Fibroblast of pulmonary artery (primary cell): ENCODE measurements around the gene RIPK1.

Experiments used
- DNase-seq: peaks from one replicate; pipeline ENCODE4 v3.0.0-alpha.2; 2010; ENCODE audit warnings: low read depth
- H3K4me3 ChIP-seq: replicated peaks from 2 replicates; pipeline ENCODE4 v1.5.1; 2011; ENCODE audit warnings: low read depth, mild to moderate bottlenecking, control low read depth, low read length, moderate library complexity
- TF ChIP-seq, protein P1 (sequence below): IDR thresholded peaks from 2 replicates; pipeline ENCODE4 v1.5.1; 2011; ENCODE audit warnings: mild to moderate bottlenecking, control low read depth, low read length, inconsistent platforms; ENCODE audit errors: missing control alignments

Gene RIPK1

GRCh38 chr6:3079682-3080081, 11.4 kb downstream of the RIPK1 start:
- H3K4me3 ChIP-seq, result no peak overlapping the region
- no peak for DNase-seq
- TF ChIP-seq, protein P1, sequence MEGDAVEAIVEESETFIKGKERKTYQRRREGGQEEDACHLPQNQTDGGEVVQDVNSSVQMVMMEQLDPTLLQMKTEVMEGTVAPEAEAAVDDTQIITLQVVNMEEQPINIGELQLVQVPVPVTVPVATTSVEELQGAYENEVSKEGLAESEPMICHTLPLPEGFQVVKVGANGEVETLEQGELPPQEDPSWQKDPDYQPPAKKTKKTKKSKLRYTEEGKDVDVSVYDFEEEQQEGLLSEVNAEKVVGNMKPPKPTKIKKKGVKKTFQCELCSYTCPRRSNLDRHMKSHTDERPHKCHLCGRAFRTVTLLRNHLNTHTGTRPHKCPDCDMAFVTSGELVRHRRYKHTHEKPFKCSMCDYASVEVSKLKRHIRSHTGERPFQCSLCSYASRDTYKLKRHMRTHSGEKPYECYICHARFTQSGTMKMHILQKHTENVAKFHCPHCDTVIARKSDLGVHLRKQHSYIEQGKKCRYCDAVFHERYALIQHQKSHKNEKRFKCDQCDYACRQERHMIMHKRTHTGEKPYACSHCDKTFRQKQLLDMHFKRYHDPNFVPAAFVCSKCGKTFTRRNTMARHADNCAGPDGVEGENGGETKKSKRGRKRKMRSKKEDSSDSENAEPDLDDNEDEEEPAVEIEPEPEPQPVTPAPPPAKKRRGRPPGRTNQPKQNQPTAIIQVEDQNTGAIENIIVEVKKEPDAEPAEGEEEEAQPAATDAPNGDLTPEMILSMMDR, result no peak

- no peak overlapping the region for H3K4me3 ChIP-seq
- DNase-seq, result no peak
- TF ChIP-seq, protein P1, result no peak
Observed at GRCh38 chr6:3081960-3082359, 13.7 kb downstream of the RIPK1 start.

DNA sequence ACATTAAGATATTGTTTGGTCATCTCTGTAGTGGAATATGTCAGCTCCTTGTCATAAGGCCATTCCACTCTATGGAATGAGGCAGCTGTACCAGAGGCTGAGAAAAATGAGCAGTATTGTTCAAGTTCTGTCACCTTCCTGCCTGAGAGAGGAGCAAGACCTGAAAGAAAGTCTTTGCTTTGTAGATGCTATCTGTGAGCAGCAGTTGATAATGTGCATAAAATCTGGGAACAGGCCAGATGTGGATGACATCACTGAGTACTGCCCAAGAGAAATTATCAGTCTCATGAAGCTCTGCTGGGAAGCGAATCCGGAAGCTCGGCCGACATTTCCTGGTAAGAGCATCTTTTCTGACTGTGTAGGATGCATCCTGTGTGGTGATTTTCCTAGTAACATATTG, 16.8 kb downstream of the RIPK1 start:
- H3K4me3 ChIP-seq, result no peak overlapping the region
- TF ChIP-seq, protein P1, result no peak
- peak; percentile 64 for DNase-seq

DNA sequence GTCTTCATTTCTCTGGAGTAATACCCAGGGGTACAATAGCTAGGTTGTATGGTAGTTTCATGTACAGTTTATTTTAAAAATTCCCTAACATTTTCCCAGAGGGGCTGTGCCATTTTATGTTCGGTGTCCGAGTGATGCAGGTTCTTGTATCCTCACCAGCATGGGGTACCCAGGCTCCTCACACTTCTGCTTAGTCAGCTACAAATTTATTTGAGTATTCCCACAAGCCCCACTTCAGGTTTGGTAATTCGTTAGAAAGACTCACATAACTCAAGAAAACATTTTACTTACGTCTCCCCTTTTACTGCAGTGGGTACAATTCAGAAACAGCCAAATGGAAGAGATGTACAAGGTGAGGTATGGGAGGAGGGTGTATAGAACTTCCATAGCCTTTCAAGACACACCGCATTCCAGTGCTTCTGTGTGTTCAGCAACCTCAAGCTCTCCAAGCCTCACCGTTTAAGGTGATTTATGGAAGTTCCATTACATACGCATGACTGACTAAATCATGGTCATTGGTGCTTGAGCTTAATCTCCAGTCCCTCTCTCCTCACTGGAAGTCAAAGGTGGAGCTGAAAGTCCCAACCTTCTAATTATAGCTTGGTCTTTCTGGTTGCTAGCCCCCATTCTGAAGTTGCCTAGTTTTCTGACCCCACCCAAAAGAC, 18.1 kb downstream of the RIPK1 start:
- no peak overlapping the region for H3K4me3 ChIP-seq
- TF ChIP-seq, protein P1, result no peak
- DNase-seq, result no peak

GRCh38 chr6:3088446-3088845, 20.2 kb downstream of the RIPK1 start:
- no peak overlapping the region for H3K4me3 ChIP-seq
- TF ChIP-seq, protein P1, result no peak
- no peak for DNase-seq

- no peak overlapping the region for H3K4me3 ChIP-seq
- TF ChIP-seq, protein P1, result no peak
- no peak for DNase-seq
Observed at GRCh38 chr6:3088968-3089367, 20.7 kb downstream of the RIPK1 start.

- DNase-seq, result no peak
- H3K4me3 ChIP-seq, result no peak overlapping the region
- TF ChIP-seq, protein P1, result no peak
Observed at GRCh38 chr6:3090013-3090412, 21.7 kb downstream of the RIPK1 start.
